NB4 (cell line): ENCODE data around the gene NOP9.

Experiments used
- DNase-seq: peaks from one replicate; pipeline ENCODE4 v3.0.0; 2010; ENCODE audit warnings: low read depth
- H3K4me3 ChIP-seq: one replicate; pipeline ENCODE4 v1.5.1; 2011; ENCODE audit warnings: mild to moderate bottlenecking, low read depth, low read length, moderate library complexity
- MYC ChIP-seq: IDR thresholded peaks from 2 replicates; pipeline ENCODE4 v1.6.1; 2011; ENCODE audit warnings: low read depth, low read length
- POLR2A ChIP-seq: IDR thresholded peaks from 2 replicates; pipeline ENCODE4 v1.6.1; 2011; ENCODE audit warnings: mild to moderate bottlenecking; ENCODE audit not compliant: insufficient read length; ENCODE audit errors: extremely low read depth
- TF ChIP-seq, protein P1 (sequence below): IDR thresholded peaks from 2 replicates; pipeline ENCODE4 v1.6.1; 2011; ENCODE audit warnings: low read depth, low read length
- TF ChIP-seq, protein P2 (sequence below): IDR thresholded peaks from one replicate; pipeline ENCODE4 v1.5.1; 2012; ENCODE audit warnings: low read depth, low read length

The NOP9 gene

GRCh38 chr14:24268225-24268624, 31.4 kb upstream of the NOP9 start:
- DNase-seq, result no peak
- no peak overlapping the region for H3K4me3 ChIP-seq
- no peak for TF ChIP-seq POLR2A
- TF ChIP-seq, protein P1, sequence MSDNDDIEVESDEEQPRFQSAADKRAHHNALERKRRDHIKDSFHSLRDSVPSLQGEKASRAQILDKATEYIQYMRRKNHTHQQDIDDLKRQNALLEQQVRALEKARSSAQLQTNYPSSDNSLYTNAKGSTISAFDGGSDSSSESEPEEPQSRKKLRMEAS, result no peak
- TF ChIP-seq, protein P2, sequence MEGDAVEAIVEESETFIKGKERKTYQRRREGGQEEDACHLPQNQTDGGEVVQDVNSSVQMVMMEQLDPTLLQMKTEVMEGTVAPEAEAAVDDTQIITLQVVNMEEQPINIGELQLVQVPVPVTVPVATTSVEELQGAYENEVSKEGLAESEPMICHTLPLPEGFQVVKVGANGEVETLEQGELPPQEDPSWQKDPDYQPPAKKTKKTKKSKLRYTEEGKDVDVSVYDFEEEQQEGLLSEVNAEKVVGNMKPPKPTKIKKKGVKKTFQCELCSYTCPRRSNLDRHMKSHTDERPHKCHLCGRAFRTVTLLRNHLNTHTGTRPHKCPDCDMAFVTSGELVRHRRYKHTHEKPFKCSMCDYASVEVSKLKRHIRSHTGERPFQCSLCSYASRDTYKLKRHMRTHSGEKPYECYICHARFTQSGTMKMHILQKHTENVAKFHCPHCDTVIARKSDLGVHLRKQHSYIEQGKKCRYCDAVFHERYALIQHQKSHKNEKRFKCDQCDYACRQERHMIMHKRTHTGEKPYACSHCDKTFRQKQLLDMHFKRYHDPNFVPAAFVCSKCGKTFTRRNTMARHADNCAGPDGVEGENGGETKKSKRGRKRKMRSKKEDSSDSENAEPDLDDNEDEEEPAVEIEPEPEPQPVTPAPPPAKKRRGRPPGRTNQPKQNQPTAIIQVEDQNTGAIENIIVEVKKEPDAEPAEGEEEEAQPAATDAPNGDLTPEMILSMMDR, result no peak

DNA sequence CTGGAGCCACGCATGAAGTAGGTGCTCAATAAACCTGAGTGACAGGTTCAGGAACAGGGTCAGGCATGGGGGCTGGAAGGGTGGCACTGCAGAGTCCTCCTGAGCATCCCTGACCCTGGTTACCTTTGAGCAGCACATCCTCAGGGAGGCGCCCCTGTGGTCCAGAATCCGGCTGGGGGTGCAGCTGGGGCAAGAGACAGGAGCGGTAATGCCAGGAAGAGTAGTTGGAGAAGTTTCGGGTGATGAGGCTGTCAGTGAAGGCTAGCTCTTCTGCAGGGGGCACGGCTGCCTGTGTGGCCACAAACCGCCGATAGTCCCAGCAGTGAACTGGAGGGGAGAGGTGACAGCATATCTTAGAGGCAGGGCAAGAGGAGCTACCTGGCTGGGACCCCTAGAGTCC, 30.3 kb upstream of the NOP9 start:
- H3K4me3 ChIP-seq, result no peak overlapping the region
- TF ChIP-seq POLR2A (no peak), MYC (no peak)
- TF ChIP-seq, protein P1, result no peak
- TF ChIP-seq, protein P2, result no peak
- DNase-seq, result no peak

- DNase-seq, result no peak
- TF ChIP-seq POLR2A (no peak), MYC (no peak)
- TF ChIP-seq, protein P1, result no peak
- H3K4me3 ChIP-seq, result no peak overlapping the region
Measured at GRCh38 chr14:24269910-24270536, 29.6 kb upstream of the NOP9 start.

- TF ChIP-seq MYC (no peak), POLR2A (no peak)
- TF ChIP-seq, protein P1, result no peak
- TF ChIP-seq, protein P2, result no peak
- peak overlapping the region; percentile 80 for H3K4me3 ChIP-seq
- no peak for DNase-seq
Measured at GRCh38 chr14:24270537-24271133, 29.0 kb upstream of the NOP9 start.

GRCh38 chr14:24271134-24271833, 28.4 kb upstream of the NOP9 start, which contains the start of gene RABGGTA:
Gene RABGGTA, minus strand, starts transcription at chr14:24271597. Its CDS starts 482 bp downstream, at chr14:24271115.
- H3K4me3 ChIP-seq, result peak within 1 kb of the TSS; percentile 85

More at GRCh38 chr14:24271134-24271833, 28.4 kb upstream of the NOP9 start, which contains the start of gene RABGGTA:
- peak; percentile 70 for TF ChIP-seq POLR2A
- peak; percentile 52; the same call in 1 of the 2 replicates for TF ChIP-seq MYC
- TF ChIP-seq, protein P2, result peak; percentile 63
- TF ChIP-seq, protein P1, result peak; percentile 77
- peak; percentile 92 for DNase-seq
